ENCODE results near the gene AQP9. TPM values are rescaled to one million over a fixed set of nuclear protein-coding genes. Genes with fewer than 3 reads are reported as not detected.

AQP9 gene
- total RNA-seq, 1 experiment from 2014 or later, result not detected

DNA sequence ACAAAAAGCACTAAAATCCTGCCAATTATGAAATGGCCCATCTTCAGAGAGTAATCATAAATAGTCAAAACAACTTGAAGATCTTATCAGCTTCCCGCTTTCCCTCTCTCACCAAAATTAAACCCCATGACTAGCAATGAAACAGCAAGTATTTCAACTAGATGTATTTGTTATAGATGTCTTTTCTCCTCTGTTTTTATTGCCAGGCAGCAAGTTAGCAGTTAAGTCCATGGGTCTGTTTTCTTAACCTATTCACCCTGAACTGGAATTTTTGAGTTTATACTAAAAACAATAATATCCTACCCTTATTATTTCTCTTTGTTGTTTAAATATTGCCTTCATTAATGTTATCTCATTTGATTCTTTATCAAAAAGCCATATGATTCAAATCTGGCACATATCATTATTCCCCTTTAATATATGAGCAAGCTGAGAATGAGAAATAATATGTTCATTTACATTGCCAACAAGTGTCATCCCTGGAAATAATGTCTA is 23.3 kb downstream of the AQP9 start:
- Histone ChIP-seq H3K27me3 (replicated peaks; ENCODE audit: insufficient read depth, low read depth, low read length, poor library complexity) (peaks cover 7% of the 10 kb centered on the region), H3K4me1 (ENCODE audit: insufficient read depth, low read length, poor library complexity, severe bottlenecking) (no peaks in the 10 kb centered on the region), H3K27ac (ENCODE audit: low read depth, low read length, poor library complexity, severe bottlenecking) (no peak overlapping the region), H3K9me3 (ENCODE audit: low read depth, low read length, poor library complexity, severe bottlenecking) (no peaks in the 10 kb centered on the region), H3K4me3 (ENCODE audit: low read depth, low read length, poor library complexity, severe bottlenecking) (no peak overlapping the region), H3K36me3 (ENCODE audit: insufficient read depth, low read length, poor library complexity, severe bottlenecking) (no peaks in the 10 kb centered on the region)
- DNase-seq (ENCODE audit: low spot score), result no peak
- CTCF ChIA-PET, result no interaction called here
- no TSS peak for BruUV-seq (replicated peaks)
- TF ChIP-seq EZH2 (IDR thresholded peaks at IDR 0.05; ENCODE audit: borderline replicate concordance, low read depth, low read length, poor library complexity, severe bottlenecking), result no peak
- TF ChIP-seq, protein P1, sequence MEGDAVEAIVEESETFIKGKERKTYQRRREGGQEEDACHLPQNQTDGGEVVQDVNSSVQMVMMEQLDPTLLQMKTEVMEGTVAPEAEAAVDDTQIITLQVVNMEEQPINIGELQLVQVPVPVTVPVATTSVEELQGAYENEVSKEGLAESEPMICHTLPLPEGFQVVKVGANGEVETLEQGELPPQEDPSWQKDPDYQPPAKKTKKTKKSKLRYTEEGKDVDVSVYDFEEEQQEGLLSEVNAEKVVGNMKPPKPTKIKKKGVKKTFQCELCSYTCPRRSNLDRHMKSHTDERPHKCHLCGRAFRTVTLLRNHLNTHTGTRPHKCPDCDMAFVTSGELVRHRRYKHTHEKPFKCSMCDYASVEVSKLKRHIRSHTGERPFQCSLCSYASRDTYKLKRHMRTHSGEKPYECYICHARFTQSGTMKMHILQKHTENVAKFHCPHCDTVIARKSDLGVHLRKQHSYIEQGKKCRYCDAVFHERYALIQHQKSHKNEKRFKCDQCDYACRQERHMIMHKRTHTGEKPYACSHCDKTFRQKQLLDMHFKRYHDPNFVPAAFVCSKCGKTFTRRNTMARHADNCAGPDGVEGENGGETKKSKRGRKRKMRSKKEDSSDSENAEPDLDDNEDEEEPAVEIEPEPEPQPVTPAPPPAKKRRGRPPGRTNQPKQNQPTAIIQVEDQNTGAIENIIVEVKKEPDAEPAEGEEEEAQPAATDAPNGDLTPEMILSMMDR (conservative IDR thresholded peaks at IDR 0.05; ENCODE audit: low read depth, low read length), result no peak
- intact Hi-C loops (cut with micrococcal nuclease; ENCODE audit: unreplicated experiment), result no loop called here
- POLR2A ChIA-PET (ENCODE audit: low non-redundant PET), result no interaction called here

DNA sequence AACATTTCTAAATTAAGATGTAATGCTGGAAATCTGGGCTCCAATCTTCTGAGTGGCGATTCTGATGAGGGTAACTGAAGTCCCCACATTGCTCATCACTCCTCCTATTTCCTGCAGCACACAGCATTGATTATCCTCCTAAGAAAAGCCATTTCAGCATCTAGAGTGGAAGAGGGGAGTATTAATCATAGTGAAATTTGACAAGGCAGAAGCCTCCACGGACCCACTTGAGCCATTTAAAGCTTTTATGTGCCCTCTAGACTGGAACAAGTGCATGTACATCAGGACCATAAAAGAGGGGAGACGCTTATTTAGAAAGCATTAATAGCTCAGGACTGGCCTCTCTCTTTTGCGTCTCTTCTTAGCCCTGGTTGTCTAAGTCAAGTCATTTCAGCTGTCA is 25.8 kb downstream of the AQP9 start:
- no peaks in the 10 kb centered on the region for H3K36me3 ChIP-seq (ENCODE audit: insufficient read depth, low read length, poor library complexity, severe bottlenecking)
- no peaks in the 10 kb centered on the region for H3K9me3 ChIP-seq (ENCODE audit: low read depth, low read length, poor library complexity, severe bottlenecking)
- H3K4me1 ChIP-seq (ENCODE audit: insufficient read depth, low read length, poor library complexity, severe bottlenecking), result no peaks in the 10 kb centered on the region
- DNase-seq (ENCODE audit: low spot score), result no peak
- H3K27me3 ChIP-seq (replicated peaks; ENCODE audit: insufficient read depth, low read depth, low read length, poor library complexity), result peaks cover 7% of the 10 kb centered on the region
- no peak overlapping the region for H3K27ac ChIP-seq (ENCODE audit: low read depth, low read length, poor library complexity, severe bottlenecking)
- BruUV-seq (replicated peaks), result no TSS peak
- POLR2A ChIA-PET (ENCODE audit: low non-redundant PET), result no interaction called here
- H3K4me3 ChIP-seq (ENCODE audit: low read depth, low read length, poor library complexity, severe bottlenecking), result no peak overlapping the region
- TF ChIP-seq, protein P1 (conservative IDR thresholded peaks at IDR 0.05; ENCODE audit: low read depth, low read length), result no peak
- TF ChIP-seq EZH2 (IDR thresholded peaks at IDR 0.05; ENCODE audit: borderline replicate concordance, low read depth, low read length, poor library complexity, severe bottlenecking), result no peak
- CTCF ChIA-PET, result no interaction called here
- intact Hi-C loops (cut with micrococcal nuclease; ENCODE audit: unreplicated experiment), result no loop called here

DNA sequence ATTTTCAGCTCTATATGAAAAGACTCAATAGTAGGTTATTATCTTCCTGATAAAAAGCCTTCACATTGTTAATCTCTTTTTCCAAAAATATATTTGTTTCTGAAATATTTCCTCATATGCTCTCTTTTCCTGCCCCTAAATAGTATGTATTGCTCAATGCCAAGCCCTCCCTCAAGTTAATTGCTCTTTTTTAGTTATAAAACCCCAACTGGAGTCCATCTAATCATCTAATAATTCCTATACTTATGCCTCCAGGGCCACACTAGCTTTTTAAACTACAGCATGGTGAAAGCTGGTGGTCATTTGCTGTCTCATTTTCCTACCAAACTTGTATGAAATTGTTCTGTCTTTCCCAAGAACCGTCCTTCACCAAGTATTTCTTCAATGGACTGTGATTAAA is 26.7 kb downstream of the AQP9 start:
- Histone ChIP-seq H3K27me3 (replicated peaks; ENCODE audit: insufficient read depth, low read depth, low read length, poor library complexity) (peaks cover 7% of the 10 kb centered on the region), H3K36me3 (ENCODE audit: insufficient read depth, low read length, poor library complexity, severe bottlenecking) (no peaks in the 10 kb centered on the region), H3K4me3 (ENCODE audit: low read depth, low read length, poor library complexity, severe bottlenecking) (no peak overlapping the region), H3K27ac (ENCODE audit: low read depth, low read length, poor library complexity, severe bottlenecking) (no peak overlapping the region), H3K9me3 (ENCODE audit: low read depth, low read length, poor library complexity, severe bottlenecking) (no peaks in the 10 kb centered on the region), H3K4me1 (ENCODE audit: insufficient read depth, low read length, poor library complexity, severe bottlenecking) (no peaks in the 10 kb centered on the region)
- TF ChIP-seq, protein P1 (conservative IDR thresholded peaks at IDR 0.05; ENCODE audit: low read depth, low read length), result no peak
- ChIA-PET POLR2A (ENCODE audit: low non-redundant PET) (no interaction called here), CTCF (no interaction called here)
- intact Hi-C loops (cut with micrococcal nuclease; ENCODE audit: unreplicated experiment), result no loop called here
- BruUV-seq (replicated peaks), result no TSS peak
- DNase-seq (ENCODE audit: low spot score), result no peak
